GM21723 (cell line): ENCODE data around the gene MYL6B.
"Not testable (repeated sequence)": the region's sequence is repeated elsewhere in the genome, so short reads cannot be mapped to it uniquely, and the experiment has no call there.

Experiments used
- ATAC-seq: cut with Tn5 transposase; IDR thresholded peaks from one replicate; pipeline ENCODE4 v1.9.1; 2021; ENCODE audit warnings: mild to moderate bottlenecking, moderate library complexity; ENCODE audit not compliant: unreplicated experiment

The MYL6B gene

DNA sequence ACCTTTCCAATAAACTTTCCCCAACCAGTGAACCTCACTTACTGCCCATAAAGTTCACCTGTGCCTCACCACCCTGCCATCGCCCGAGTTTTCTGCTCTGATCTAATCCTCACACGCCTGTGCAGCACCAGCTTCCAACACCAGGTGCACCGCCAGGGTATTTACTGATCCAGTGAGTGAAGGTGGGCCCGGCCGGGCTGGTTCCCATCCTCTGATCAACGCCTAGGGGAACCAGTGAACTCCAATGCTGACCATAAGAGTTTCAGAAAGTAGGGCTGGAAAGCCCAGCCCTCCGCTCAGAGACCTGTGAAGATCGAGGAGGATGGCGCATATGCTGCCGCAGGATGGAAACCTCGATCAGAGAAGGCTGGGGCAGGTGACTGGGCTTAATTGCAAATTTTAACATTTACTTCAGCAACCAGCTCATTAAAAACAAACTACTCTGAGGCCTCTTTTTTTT is 685 bp upstream of the MYL6B start:
- peak; percentile 49 for ATAC-seq

- ATAC-seq = no peak
Observed at GRCh38 chr12:56152756-56153677, 630 bp downstream of the MYL6B start.

- ATAC-seq = no peak
Observed at GRCh38 chr12:56153678-56154065, 1.3 kb downstream of the MYL6B start.

DNA sequence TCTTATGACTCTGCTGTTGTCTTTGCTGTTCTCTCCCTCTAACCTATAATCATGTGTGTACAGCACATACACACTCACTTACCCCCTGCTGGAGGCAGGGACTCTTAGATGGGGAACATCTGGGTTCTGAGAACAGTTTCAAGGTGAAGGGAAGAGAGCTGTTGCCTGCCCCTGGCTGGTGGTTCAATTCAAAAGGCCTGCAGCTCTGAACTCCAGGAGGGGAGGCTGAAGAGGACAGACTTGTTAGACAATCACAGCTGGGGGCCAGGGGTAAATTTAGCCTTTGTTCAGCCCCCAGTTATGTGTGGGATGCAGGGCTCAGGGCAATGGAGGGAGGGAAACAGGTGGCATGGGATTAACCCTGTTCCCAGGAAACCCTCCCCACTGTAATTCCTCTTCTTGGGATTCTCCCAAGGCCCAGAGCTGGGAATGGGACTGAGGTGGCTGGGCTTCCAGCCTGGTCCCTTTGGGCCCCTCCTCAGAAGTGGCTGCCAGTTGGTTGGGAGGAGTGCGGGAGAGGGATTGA is 1.9 kb downstream of the MYL6B start:
- no peak for ATAC-seq

DNA sequence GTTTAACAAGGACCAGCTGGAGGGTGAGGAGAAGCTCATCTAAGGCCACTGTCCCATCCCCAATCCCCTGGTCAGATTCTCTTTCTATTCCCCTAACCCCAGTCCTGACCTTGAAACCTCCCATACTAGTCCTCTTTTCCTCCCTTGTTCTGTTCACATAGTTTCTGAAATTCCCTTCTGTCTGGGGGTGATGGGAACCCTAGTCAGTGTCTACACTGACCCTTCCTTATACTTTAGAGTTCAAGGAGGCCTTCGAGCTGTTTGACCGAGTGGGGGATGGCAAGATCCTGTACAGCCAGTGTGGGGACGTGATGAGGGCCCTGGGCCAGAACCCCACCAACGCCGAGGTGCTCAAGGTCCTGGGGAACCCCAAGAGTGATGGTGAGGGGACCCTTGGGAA is 2.4 kb downstream of the MYL6B start:
- ATAC-seq = no peak

GRCh38 chr12:56155256-56155845 is 3.0 kb downstream of the MYL6B start:
- ATAC-seq = no peak

- not testable (repeated sequence) for ATAC-seq
Observed at GRCh38 chr12:56156464-56157200, 4.2 kb downstream of the MYL6B start.

- ATAC-seq = peak; percentile 37
Observed at GRCh38 chr12:56157201-56158028, 5.0 kb downstream of the MYL6B start.

DNA sequence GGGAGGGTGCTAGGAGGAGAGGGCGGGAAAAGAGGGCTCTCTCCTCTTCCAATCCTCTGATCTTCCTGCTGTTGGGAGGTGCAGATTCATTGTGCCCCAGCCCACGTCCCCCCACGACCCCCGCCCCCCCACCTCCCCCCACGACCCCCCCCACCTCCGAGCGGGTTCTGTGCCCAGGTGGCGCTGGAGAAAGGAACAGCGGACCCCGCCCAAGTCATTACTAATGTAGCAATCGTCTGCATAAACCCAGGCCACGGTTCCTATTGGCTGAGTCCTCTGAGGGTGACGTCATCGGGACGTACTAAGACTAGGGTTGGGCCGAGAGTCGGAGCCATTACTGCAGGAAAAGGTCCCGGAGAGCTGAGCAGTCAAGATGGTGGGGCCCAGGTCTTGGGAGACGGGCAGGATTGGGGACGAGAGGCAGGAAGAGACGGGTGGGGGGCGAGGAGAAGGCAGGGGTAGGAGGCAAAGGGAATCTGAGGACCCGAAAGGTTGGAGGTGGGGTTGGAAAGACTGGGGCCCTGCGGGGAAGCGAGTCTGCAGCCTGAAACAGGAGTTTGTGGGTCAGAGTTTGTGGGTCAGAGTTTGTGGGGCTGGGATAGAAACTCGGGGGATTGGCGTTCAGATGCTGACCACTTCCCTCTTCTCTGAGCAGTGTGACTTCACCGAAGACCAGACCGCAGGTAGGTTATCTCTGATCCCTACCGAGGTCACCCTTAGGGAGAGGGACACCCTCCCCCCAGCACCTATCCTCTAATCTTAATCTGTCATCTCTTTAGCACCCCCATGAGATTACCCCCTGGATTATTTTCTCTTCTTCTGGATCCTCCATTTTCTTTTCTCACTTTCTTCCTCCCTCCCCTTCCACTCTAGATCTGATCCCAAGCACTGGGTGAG is 5.9 kb downstream of the MYL6B start, which contains the start of gene MYL6:
TSS of gene MYL6 (plus strand) at position 331 of the 897 bp plus-strand sequence. CDS start at position 374, 43 bp downstream.
- ATAC-seq = peak; percentile 79

GRCh38 chr12:56158926-56159461 is 6.6 kb downstream of the MYL6B start:
- ATAC-seq = no peak

- ATAC-seq = no peak
Observed at GRCh38 chr12:56159482-56160192, 7.2 kb downstream of the MYL6B start.

DNA sequence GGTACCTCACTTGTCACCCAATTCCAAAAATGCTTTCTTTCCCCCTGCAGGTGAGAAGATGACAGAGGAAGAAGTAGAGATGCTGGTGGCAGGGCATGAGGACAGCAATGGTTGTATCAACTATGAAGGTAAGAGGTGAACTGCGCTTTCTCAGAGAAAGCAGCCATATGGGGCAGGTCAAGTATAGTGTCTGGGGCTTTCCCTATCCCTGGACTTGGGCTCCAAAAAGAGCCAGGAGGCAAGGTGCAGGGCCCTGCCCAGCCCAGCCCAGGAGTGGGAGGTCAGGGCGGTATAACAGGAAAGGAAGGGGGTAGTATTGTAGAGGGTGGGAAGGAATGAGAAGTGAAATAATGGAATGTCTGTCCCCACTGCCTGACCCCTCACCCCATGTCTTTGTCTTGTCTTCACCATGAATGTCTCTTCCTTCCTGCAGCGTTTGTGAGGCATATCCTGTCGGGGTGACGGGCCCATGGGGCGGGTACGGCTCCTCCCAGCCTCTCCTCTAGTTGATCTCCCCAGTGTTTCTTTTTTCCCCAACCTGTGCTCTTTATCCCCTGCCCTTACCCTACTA is 7.9 kb downstream of the MYL6B start:
- no peak for ATAC-seq

DNA sequence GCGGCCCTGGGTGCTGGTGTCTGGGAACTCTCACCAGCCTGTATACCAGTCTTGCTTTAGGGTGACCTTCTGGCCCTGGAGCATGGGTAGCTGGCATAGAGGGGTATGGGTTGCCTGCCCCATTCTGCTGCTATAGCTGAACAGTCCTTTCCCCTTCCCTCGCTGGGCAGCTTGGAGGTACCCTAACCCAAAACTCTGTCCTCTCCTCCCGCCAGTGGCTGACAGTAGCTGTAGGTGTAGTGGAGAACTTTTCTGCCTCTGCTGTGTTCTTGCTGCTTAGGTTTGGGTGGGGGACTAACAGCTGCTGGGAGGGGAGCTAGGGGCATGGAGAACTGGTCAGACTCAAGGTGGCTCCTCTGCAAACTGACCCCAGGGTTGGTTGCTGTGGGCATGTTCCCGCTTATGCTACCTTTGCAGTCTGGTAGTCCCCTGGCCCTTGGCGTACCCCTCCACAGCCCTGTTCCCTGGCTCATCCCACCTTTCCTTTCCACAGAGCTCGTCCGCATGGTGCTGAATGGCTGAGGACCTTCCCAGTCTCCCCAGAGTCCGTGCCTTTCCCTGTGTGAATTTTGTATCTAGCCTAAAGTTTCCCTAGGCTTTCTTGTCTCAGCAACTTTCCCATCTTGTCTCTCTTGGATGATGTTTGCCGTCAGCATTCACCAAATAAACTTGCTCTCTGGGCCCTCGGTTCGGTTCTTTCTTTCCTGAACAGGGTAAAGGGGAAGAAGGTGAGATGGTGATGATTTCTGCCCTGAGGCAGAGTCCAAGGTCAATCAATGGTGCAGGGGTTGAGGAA is 8.7 kb downstream of the MYL6B start:
- no peak for ATAC-seq

DNA sequence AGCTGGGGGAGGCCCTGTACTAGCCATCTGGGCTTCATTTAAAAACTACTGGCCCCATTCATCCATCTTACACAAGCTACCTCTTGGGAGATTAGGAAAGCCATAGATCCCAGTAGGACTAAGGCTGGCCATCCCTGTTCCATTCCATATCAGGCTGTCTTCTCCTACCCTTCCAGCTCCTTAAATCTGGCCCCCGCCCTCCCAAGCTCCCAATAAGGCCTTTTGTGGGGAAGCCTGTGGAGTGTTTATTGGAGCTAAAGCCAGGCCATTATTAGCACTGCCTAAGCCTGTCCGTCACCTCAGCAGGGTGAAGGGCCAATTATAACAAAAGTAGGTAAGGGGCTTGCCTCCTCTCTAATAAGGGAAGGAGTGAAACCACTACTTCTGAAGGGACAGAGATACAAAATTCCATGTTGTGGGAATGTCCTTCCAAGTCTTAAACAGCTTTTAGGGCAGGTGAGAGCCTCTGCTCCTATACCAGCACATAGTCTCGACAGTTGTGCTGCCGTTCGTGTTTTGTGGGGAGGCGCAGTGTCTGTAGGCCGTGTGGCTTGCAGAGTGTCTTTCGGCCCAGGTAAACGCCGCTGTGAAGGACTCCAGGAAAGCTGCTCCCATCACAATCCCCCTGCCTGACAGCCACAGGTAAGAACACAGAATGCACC is 9.4 kb downstream of the MYL6B start:
- ATAC-seq = no peak

DNA sequence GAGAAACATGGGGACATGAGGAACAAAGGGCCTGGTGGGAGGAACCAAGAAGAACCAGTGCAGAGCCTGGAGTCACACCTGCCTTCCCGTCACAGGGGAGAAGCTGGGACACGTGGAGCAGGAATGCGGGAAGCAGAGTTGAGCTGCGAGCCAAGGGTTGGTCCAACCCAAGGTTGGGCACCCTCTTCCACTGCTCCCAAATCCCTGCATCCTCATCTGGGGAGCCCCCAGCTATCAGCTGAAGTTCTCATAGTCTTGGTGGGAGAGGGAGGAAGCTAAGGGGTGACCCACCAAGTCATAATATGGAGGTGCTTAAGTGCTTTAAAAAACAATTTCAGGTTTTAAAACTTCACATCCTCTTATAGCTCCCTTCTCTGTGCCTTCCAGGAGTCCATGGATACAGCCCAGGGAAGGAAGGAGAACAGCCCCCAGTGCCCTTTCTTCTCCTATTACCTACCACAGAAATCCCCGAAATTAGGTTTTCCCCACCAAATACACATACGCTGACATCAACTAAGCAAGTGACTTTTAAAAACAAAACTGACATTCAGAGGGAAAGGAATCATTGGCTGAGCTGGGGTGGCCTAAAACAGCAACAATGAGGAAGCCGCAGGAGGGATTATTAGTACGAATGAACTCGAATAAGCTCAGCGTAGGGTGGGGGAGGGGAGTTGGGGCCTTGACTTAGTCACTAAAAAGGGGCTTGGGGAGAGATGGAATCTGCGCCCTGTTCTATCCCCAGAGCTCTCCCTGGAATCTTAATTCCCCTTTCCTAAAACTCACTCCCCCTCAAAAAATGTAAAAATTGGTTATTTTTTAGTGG is 10.3 kb downstream of the MYL6B start:
- no peak for ATAC-seq
